ENCODE data around the gene ETDA. TPM values are rescaled to one million over a fixed set of nuclear protein-coding genes. Genes with fewer than 3 reads are reported as not detected.
"Not testable (repeated sequence)": the region's sequence is repeated elsewhere in the genome, so short reads cannot be mapped to it uniquely, and the experiment has no call there.

The ETDA gene
- polyA plus RNA-seq (2011; rRNA removed), result not detected in 2 replicates
- not detected in 2 replicates for polyA plus RNA-seq (2012; cell fraction: cytosol; rRNA removed)
- not detected in 2 replicates for polyA plus RNA-seq (2012; cell fraction: nucleus; rRNA removed)
- polyA plus RNA-seq (2017; fragmentation: RNase III; extraction: RNeasy Plus Mini Kit Qiagen cat#74134 plus additional on column Dnase treatment), result not detected in 3 replicates
- polyA minus RNA-seq (2011; rRNA and poly(A)+ RNA removed), result not detected in 2 replicates

GRCh38 chrX:135252011-135252518 lies at the start of gene ETDA:
ETDA (plus strand) TSS chrX:135252061; CDS start chrX:135253277, 1,216 bp downstream.
- no CpG with 5 or more reads among the region's 1 CpG for WGBS (ENCODE audit: missing lambda C conversion rate)
- CTCF ChIA-PET; H3K4me3 ChIP-seq; FAIRE-seq; H3K9me3 ChIP-seq; H3K27ac ChIP-seq; H3K4me2 ChIP-seq; ATAC-seq; POLR2A ChIA-PET; DNase-seq (ENCODE audit: low read depth in 1 of 2, low spot score in 1 of 2); H3K4me1 ChIP-seq: not testable (repeated sequence)

GRCh38 chrX:135206427-135206826 lies 45.4 kb upstream of the ETDA start:
- H3K4me2 ChIP-seq; H3K4me3 ChIP-seq; H3K9me3 ChIP-seq; H3K27ac ChIP-seq; CTCF ChIA-PET; H3K4me1 ChIP-seq; ATAC-seq; POLR2A ChIA-PET; DNase-seq (ENCODE audit: low read depth in 1 of 2, low spot score in 1 of 2); FAIRE-seq: not testable (repeated sequence)
- 0% methylated on average over 3 of the region's 11 CpGs for WGBS (ENCODE audit: missing lambda C conversion rate)
- TF ChIP-seq CTCF (IDR thresholded peaks at IDR 0.05) (peak; percentile 31), RAD21 (conservative IDR thresholded peaks at IDR 0.05 in 1 of 2, IDR thresholded peaks at IDR 0.05 in 1 of 2) (peak; percentile 38 to 47; a peak in 4 of 5 replicates), SMC3 (IDR thresholded peaks at IDR 0.05) (peak; percentile 42)

- Histone ChIP-seq H3K9me3 (no peaks in the 10 kb centered on the region), H3K4me2 (no peak overlapping the region), H3K4me3 (no peak overlapping the region), H3K27ac (no peak overlapping the region), H3K4me1 (no peaks in the 10 kb centered on the region)
- CTCF ChIA-PET, result no interaction called here
- TF ChIP-seq ZSCAN20 (CRISPR knock-in tag; IDR thresholded peaks at IDR 0.05) (no peak), ATOH8 (CRISPR knock-in tag; IDR thresholded peaks at IDR 0.05; ENCODE audit: low read depth) (no peak), ELK1 (IDR thresholded peaks at IDR 0.05; ENCODE audit: low read depth, low read length) (no peak), RARB (CRISPR knock-in tag; IDR thresholded peaks at IDR 0.05) (no peak), POLR2AphosphoS2 (conservative IDR thresholded peaks at IDR 0.05; ENCODE audit: low read length) (no peak), EP300 (IDR thresholded peaks at IDR 0.05) (no peak), ZC3H11A (IDR thresholded peaks at IDR 0.05) (no peak), RFX5 (IDR thresholded peaks at IDR 0.05) (no peak), ZFP36 (IDR thresholded peaks at IDR 0.05; ENCODE audit: borderline replicate concordance, partially characterized antibody) (no peak), KDM1A (IDR thresholded peaks at IDR 0.05; ENCODE audit: low read depth) (no peak)
- FAIRE-seq (no peak), ATAC-seq (no peak), DNase-seq (ENCODE audit: low read depth in 1 of 2, low spot score in 1 of 2) (no peak)
- POLR2A ChIA-PET, result no interaction called here
- 67% methylated on average over 8 of the region's 8 CpGs for WGBS (ENCODE audit: missing lambda C conversion rate)
Observed at GRCh38 chrX:135213200-135213844, 38.5 kb upstream of the ETDA start.

GRCh38 chrX:135245989-135246388 lies 5.9 kb upstream of the ETDA start:
- H3K27ac ChIP-seq, H3K4me1 ChIP-seq: not testable (repeated sequence)

GRCh38 chrX:135256087-135256684 lies 4.3 kb downstream of the ETDA start:
- H3K4me2 ChIP-seq; H3K4me1 ChIP-seq; H3K4me3 ChIP-seq; H3K27ac ChIP-seq; DNase-seq (ENCODE audit: low read depth in 1 of 2, low spot score in 1 of 2); ATAC-seq; H3K9me3 ChIP-seq; CTCF ChIA-PET; FAIRE-seq; POLR2A ChIA-PET: not testable (repeated sequence)
- WGBS (ENCODE audit: missing lambda C conversion rate), result 5% methylated on average over 6 of the region's 8 CpGs

More at GRCh38 chrX:135245989-135246388, 5.9 kb upstream of the ETDA start:
- ATAC-seq; DNase-seq (ENCODE audit: low read depth in 1 of 2, low spot score in 1 of 2); H3K4me3 ChIP-seq; CTCF ChIA-PET; H3K4me2 ChIP-seq; H3K9me3 ChIP-seq; POLR2A ChIA-PET: not testable (repeated sequence)
- FAIRE-seq, result peak; percentile 89
- WGBS (ENCODE audit: missing lambda C conversion rate), result no CpG with 5 or more reads among the region's 6 CpGs

Data from A549 (cell line).